Fibroblast of lung (primary cell): Measurements from ENCODE around the gene MBNL1. TPM values are rescaled to one million over a fixed set of nuclear protein-coding genes. Genes with fewer than 3 reads are reported as not detected.

Experiments used
- DNase-seq, 2 donors: peaks; one replicate each; pipeline versions ENCODE4 v3.0.0 to v3.0.0-alpha.2; 2010; ENCODE audit warnings: low read depth in 2 of 2
- H2AFZ ChIP-seq: 2 replicates; pipeline ENCODE4 v1.5.1; 2012; ENCODE audit warnings: low read length, control low read depth, inconsistent platforms
- H3K27ac ChIP-seq: 2 replicates; pipeline ENCODE4 v1.5.1; 2011; ENCODE audit warnings: low read length, control low read depth; ENCODE audit not compliant: insufficient read depth
- H3K27me3 ChIP-seq: 2 replicates; pipeline ENCODE4 v1.5.1; 2011; ENCODE audit warnings: mild to moderate bottlenecking, low read length; ENCODE audit not compliant: control insufficient read depth, insufficient read depth
- H3K36me3 ChIP-seq: 2 replicates; pipeline ENCODE4 v1.5.1; 2011; ENCODE audit warnings: low read length; ENCODE audit not compliant: control insufficient read depth, insufficient read depth
- H3K4me1 ChIP-seq: 2 replicates; pipeline ENCODE4 v1.5.1; 2011; ENCODE audit warnings: low read length; ENCODE audit not compliant: control insufficient read depth, insufficient read depth; ENCODE audit errors: extremely low read depth
- H3K4me2 ChIP-seq: 2 replicates; pipeline ENCODE4 v1.5.1; 2011; ENCODE audit warnings: low read length, control low read depth; ENCODE audit not compliant: insufficient read depth; ENCODE audit errors: extremely low read depth
- H3K4me3 ChIP-seq, 4 experiments: fragments of 200-600 bp in 1 of 4; sonication (generic) in 1 of 4; replicated peaks in 1 of 4; 2 replicates each; pipeline ENCODE4 v1.5.1; 2011 to 2016; ENCODE audit warnings: low read length in 4 of 4, low read depth in 3 of 4, mild to moderate bottlenecking in 3 of 4, control low read depth in 2 of 4, inconsistent platforms in 1 of 4, mixed read lengths in 1 of 4; ENCODE audit not compliant: insufficient read depth in 1 of 4; ENCODE audit errors: control extremely low read depth in 1 of 4
- H3K79me2 ChIP-seq: 2 replicates; pipeline ENCODE4 v1.5.1; 2012; ENCODE audit warnings: mild to moderate bottlenecking, low read length, inconsistent platforms; ENCODE audit not compliant: control insufficient read depth, insufficient read depth
- H3K9ac ChIP-seq: 2 replicates; pipeline ENCODE4 v1.5.1; 2011; ENCODE audit warnings: mild to moderate bottlenecking, low read length, control low read depth; ENCODE audit not compliant: insufficient read depth
- H3K9me3 ChIP-seq: 2 replicates; pipeline ENCODE4 v1.5.1; 2012; ENCODE audit warnings: low read depth, low read length; ENCODE audit not compliant: control insufficient read depth, insufficient read depth
- H4K20me1 ChIP-seq: 2 replicates; pipeline ENCODE4 v1.5.1; 2011; ENCODE audit warnings: low read length; ENCODE audit not compliant: control insufficient read depth, insufficient read depth; ENCODE audit errors: extremely low read depth
- CTCF ChIP-seq, 2 donors: IDR thresholded peaks in 1 of 2; conservative IDR thresholded peaks in 1 of 2; 1 replicate in 1 of 2; 2 replicates in 1 of 2; pipeline ENCODE4 v1.5.1; 2011 to 2012; ENCODE audit warnings: low read length in 2 of 2, control low read depth in 1 of 2, inconsistent platforms in 1 of 2, low read depth in 1 of 2, mild to moderate bottlenecking in 1 of 2
- EZH2 ChIP-seq: IDR thresholded peaks from 2 replicates; pipeline ENCODE4 v1.5.1; 2012; ENCODE audit warnings: low read length, control low read depth, mild to moderate bottlenecking; ENCODE audit errors: missing control alignments
- polyA plus RNA-seq, 2 donors: library from polyadenylated mRNA; depleted of rRNA in 1 of 2; stranded (reverse) in 1 of 2; unstranded in 1 of 2; fragments of >200 nt; gene quantifications; 2 replicates each; pipeline ENCODE4 v1.2.1, GENCODE V29; 2011 to 2012; ENCODE audit warnings: missing spikeins in 1 of 2
- total RNA-seq: library from RNA; depleted of rRNA; stranded (reverse); fragments of >200 nt; gene quantifications from 2 replicates; pipeline ENCODE4 v1.2.1, GENCODE V29; 2014

The MBNL1 gene
- total and polyA plus RNA-seq, 2 donors (not counting 1 experiment from before 2014, with no cell fraction given) = 150 to 213 TPM

GRCh38 chr3:152380043-152380442 lies 111.3 kb downstream of the MBNL1 start:
- Histone ChIP-seq H3K36me3 (no peaks in the 10 kb centered on the region), H2AFZ (no peak overlapping the region), H3K27ac (no peak overlapping the region), H3K9me3 (no peaks in the 10 kb centered on the region), H3K9ac (no peak overlapping the region), H4K20me1 (no peaks in the 10 kb centered on the region), H3K27me3 (no peaks in the 10 kb centered on the region), H3K79me2 (peaks cover 88% of the 10 kb centered on the region), H3K4me3 (no peak overlapping the region), H3K4me2 (no peak overlapping the region), H3K4me1 (peaks cover 5% of the 10 kb centered on the region)
- DNase-seq = no peak
- TF ChIP-seq CTCF (conservative IDR thresholded peaks at IDR 0.05 in 1 of 2, IDR thresholded peaks at IDR 0.05 in 1 of 2; ENCODE audit: low read depth in 1 of 2, low read length in 2 of 2) (no peak), EZH2 (no peak)

GRCh38 chr3:152381881-152382295 lies 113.2 kb downstream of the MBNL1 start:
- peak overlapping the region; percentile 6 for H3K27ac ChIP-seq
- no peak overlapping the region for H3K9ac ChIP-seq

More at GRCh38 chr3:152381881-152382295, 113.2 kb downstream of the MBNL1 start:
- no peak for TF ChIP-seq CTCF (conservative IDR thresholded peaks at IDR 0.05 in 1 of 2, IDR thresholded peaks at IDR 0.05 in 1 of 2; ENCODE audit: low read depth in 1 of 2, low read length in 2 of 2)
- no peak for TF ChIP-seq EZH2
- Histone ChIP-seq H2AFZ (no peak overlapping the region), H3K36me3 (no peaks in the 10 kb centered on the region), H3K27me3 (no peaks in the 10 kb centered on the region), H3K9me3 (no peaks in the 10 kb centered on the region), H3K4me2 (peak overlapping the region; percentile 70), H3K4me1 (peaks cover 11% of the 10 kb centered on the region), H4K20me1 (no peaks in the 10 kb centered on the region), H3K79me2 (peaks cover 91% of the 10 kb centered on the region), H3K4me3 (peak overlapping the region in 2 of 4 experiments; percentile 15 to 27)
- no peak for DNase-seq
